ENCODE measurements around the gene MACROD2. TPM values are rescaled to one million over a fixed set of nuclear protein-coding genes. Genes with fewer than 3 reads are reported as not detected.

MACROD2 gene
- total and polyA plus RNA-seq, 9 donors: 3.7 to 25.5 (median 7.8) TPM

DNA sequence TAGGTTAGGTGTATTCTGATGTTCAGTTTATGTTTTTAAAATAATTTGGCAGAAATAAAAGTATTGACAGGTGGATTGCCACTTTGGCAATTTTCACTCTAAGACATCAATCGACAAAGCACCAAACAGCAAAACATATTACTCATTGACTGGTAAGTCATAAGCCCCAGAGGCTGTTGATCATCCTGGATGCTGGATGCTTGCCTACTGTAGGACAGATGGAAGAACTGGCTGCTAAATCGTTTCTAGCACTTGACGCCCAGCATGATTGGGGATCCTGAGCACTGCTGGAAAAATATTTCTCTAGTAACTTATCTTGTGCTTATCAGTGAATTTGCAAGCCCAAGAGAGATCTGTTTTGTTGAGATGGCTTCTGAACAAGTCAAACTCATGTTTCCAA is 1343.9 kb downstream of the MACROD2 start:
- intact Hi-C loops (cut with DNase I): no loop called here

DNA sequence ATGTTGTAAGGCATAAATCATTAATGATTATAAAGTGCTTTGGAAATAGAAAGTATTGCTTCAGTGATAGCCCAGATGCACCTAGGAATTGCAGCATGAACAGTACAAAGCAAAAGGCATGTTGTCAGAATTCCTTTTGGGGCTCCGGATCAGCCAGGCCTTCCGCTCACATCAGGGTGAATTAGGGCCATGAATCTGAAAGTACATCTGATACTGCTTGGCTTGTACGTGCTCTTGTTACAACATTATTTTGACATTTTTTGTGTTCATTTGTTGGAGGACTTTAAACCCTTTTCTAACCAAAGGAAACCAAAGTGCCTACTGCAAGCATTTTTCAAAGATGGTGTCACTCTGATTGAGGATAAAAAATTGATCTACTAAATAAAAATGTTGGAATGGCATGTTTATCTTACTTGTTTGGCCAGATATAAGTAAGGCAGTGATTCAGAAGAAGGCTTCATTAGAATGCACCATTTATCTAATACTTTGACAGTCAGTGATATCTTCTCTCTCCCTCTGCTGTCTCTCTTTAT is 1347.7 kb downstream of the MACROD2 start:
- DNase-seq: no peak
- H3K4me3 ChIP-seq: no peak overlapping the region
- no peaks in the 10 kb centered on the region for H3K9me3 ChIP-seq
- no peaks in the 10 kb centered on the region for H3K4me1 ChIP-seq (ENCODE audit: insufficient read depth)
- WGBS, 3 donors: 62 to 72% (median 66%) methylated on average over 3 of the region's 3 CpGs
- H3K27me3 ChIP-seq: no peaks in the 10 kb centered on the region
- H3K36me3 ChIP-seq: no peaks in the 10 kb centered on the region
- intact Hi-C loops (cut with DNase I): no loop called here
- H3K27ac ChIP-seq: no peak overlapping the region
- TF ChIP-seq, protein P1, sequence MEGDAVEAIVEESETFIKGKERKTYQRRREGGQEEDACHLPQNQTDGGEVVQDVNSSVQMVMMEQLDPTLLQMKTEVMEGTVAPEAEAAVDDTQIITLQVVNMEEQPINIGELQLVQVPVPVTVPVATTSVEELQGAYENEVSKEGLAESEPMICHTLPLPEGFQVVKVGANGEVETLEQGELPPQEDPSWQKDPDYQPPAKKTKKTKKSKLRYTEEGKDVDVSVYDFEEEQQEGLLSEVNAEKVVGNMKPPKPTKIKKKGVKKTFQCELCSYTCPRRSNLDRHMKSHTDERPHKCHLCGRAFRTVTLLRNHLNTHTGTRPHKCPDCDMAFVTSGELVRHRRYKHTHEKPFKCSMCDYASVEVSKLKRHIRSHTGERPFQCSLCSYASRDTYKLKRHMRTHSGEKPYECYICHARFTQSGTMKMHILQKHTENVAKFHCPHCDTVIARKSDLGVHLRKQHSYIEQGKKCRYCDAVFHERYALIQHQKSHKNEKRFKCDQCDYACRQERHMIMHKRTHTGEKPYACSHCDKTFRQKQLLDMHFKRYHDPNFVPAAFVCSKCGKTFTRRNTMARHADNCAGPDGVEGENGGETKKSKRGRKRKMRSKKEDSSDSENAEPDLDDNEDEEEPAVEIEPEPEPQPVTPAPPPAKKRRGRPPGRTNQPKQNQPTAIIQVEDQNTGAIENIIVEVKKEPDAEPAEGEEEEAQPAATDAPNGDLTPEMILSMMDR (IDR thresholded peaks at IDR 0.05): no peak
- TF ChIP-seq EP300 (IDR thresholded peaks at IDR 0.05) (no peak), POLR2A (IDR thresholded peaks at IDR 0.05) (no peak)

More for the DNA sequence above, 1343.9 kb downstream of the MACROD2 start:
- no peaks in the 10 kb centered on the region for H3K4me1 ChIP-seq (ENCODE audit: insufficient read depth)
- WGBS, 3 donors: 66 to 87% (median 77%) methylated on average over 3 of the region's 3 CpGs
- no peak overlapping the region for H3K27ac ChIP-seq
- DNase-seq: no peak
- no peak overlapping the region for H3K4me3 ChIP-seq
- TF ChIP-seq, protein P1 (IDR thresholded peaks at IDR 0.05): no peak
- TF ChIP-seq EP300 (IDR thresholded peaks at IDR 0.05) (no peak), POLR2A (IDR thresholded peaks at IDR 0.05) (no peak)
- no peaks in the 10 kb centered on the region for H3K9me3 ChIP-seq
- H3K27me3 ChIP-seq: no peaks in the 10 kb centered on the region
- no peaks in the 10 kb centered on the region for H3K36me3 ChIP-seq

DNA sequence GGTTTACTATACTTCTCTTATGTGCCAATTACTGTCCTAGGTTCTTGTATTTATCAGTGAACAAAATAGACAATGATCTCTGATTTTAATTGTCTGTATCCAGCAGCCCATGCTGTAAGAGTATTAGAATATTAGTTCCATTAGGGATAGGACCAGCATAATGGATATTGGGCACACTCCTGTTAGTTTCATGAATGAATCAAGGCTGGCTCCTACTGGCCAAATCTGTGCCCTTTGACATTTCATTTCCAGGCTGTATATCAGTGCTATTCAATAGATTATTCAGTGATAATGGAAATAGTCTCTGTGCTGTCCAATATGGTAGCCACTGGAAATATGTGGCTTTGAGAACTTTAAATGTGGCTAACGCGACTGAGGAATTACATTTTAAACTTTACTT is 1350.0 kb downstream of the MACROD2 start:
- H3K4me1 ChIP-seq (ENCODE audit: insufficient read depth): no peaks in the 10 kb centered on the region
- no peak overlapping the region for H3K4me3 ChIP-seq
- H3K27me3 ChIP-seq: no peaks in the 10 kb centered on the region
- H3K9me3 ChIP-seq: no peaks in the 10 kb centered on the region
- no peak overlapping the region for H3K27ac ChIP-seq
- TF ChIP-seq, protein P1 (IDR thresholded peaks at IDR 0.05): no peak
- TF ChIP-seq EP300 (IDR thresholded peaks at IDR 0.05) (no peak), POLR2A (IDR thresholded peaks at IDR 0.05) (no peak)
- 98 to 99% (median 98%) methylated on average over 2 of the region's 2 CpGs for WGBS, 3 donors
- DNase-seq: no peak
- H3K36me3 ChIP-seq: no peaks in the 10 kb centered on the region
- intact Hi-C loops (cut with DNase I): no loop called here

- no peak for DNase-seq
- no peak overlapping the region for H3K27ac ChIP-seq
- no peaks in the 10 kb centered on the region for H3K9me3 ChIP-seq
- intact Hi-C loops (cut with DNase I): no loop called here
- no peaks in the 10 kb centered on the region for H3K4me1 ChIP-seq (ENCODE audit: insufficient read depth)
- WGBS, 3 donors: 73 to 91% (median 86%) methylated on average over 3 of the region's 3 CpGs
- no peaks in the 10 kb centered on the region for H3K36me3 ChIP-seq
- H3K4me3 ChIP-seq: no peak overlapping the region
- TF ChIP-seq POLR2A (IDR thresholded peaks at IDR 0.05): no peak
- TF ChIP-seq, protein P1 (IDR thresholded peaks at IDR 0.05): no peak
- no peak for TF ChIP-seq EP300 (IDR thresholded peaks at IDR 0.05)
- no peaks in the 10 kb centered on the region for H3K27me3 ChIP-seq
Measured at GRCh38 chr20:15346657-15347280, 1351.5 kb downstream of the MACROD2 start.

Data from ovary (tissue), 9 donors.